ENCODE measurements around the gene CUL4A.
"Not testable (repeated sequence)": the region's sequence is repeated elsewhere in the genome, so short reads cannot be mapped to it uniquely, and the experiment has no call there.

Gene CUL4A

GRCh38 chr13:113209336-113209758 is at the start of gene CUL4A:
CUL4A (plus strand) TSS chr13:113209613; CDS start chr13:113209628, 15 bp downstream.
- peak; percentile 65 for DNase-seq

- DNase-seq: no peak
These were observed 49.7 kb upstream of the CUL4A start for GRCh38 chr13:113159701-113160100.

GRCh38 chr13:113160983-113161382 is 48.4 kb upstream of the CUL4A start:
- no peak for DNase-seq

- no peak for DNase-seq
These were observed 48.0 kb upstream of the CUL4A start for GRCh38 chr13:113161433-113161832.

- not testable (repeated sequence) for DNase-seq
These were observed 47.4 kb upstream of the CUL4A start for GRCh38 chr13:113161975-113162374.

- no peak for DNase-seq
These were observed 46.4 kb upstream of the CUL4A start for GRCh38 chr13:113162783-113163685.

GRCh38 chr13:113164492-113164891 is 44.9 kb upstream of the CUL4A start:
- no peak for DNase-seq

- no peak for DNase-seq
These were observed 43.1 kb upstream of the CUL4A start for GRCh38 chr13:113166266-113166665.

GRCh38 chr13:113166681-113167080 is 42.7 kb upstream of the CUL4A start:
- DNase-seq: no peak

GRCh38 chr13:113167155-113167554 is 42.3 kb upstream of the CUL4A start:
- DNase-seq: no peak

GRCh38 chr13:113167575-113167974 is 41.8 kb upstream of the CUL4A start:
- no peak for DNase-seq

GRCh38 chr13:113168211-113168610 is 41.2 kb upstream of the CUL4A start:
- no peak for DNase-seq

GRCh38 chr13:113169277-113170272 is 39.8 kb upstream of the CUL4A start:
- DNase-seq: no peak

- no peak for DNase-seq
These were observed 38.9 kb upstream of the CUL4A start for GRCh38 chr13:113170511-113170910.

GRCh38 chr13:113171250-113172125 is 37.9 kb upstream of the CUL4A start:
- no peak for DNase-seq

GRCh38 chr13:113172419-113172926 is 36.9 kb upstream of the CUL4A start:
- DNase-seq: no peak

GRCh38 chr13:113176280-113176679 is 33.1 kb upstream of the CUL4A start:
- no peak for DNase-seq

GRCh38 chr13:113176822-113177221 is 32.6 kb upstream of the CUL4A start:
- DNase-seq: no peak

- no peak for DNase-seq
These were observed 31.1 kb upstream of the CUL4A start for GRCh38 chr13:113178070-113178895.

GRCh38 chr13:113178896-113179167 is 30.6 kb upstream of the CUL4A start:
- DNase-seq: no peak

Measured in RPMI8226 (cell line).